Karpas-422 (cell line): ENCODE measurements around the gene RASL10B. TPM values are rescaled to one million over a fixed set of nuclear protein-coding genes. Genes with fewer than 3 reads are reported as not detected.

Experiments
- DNase-seq: peaks from one replicate; pipeline ENCODE4 v3.0.0-alpha.2; 2015
- H2AFZ ChIP-seq: fragments of 200-600 bp; sonication (generic); 2 replicates; pipeline ENCODE4 v1.6.1; 2014; ENCODE audit warnings: antibody characterized with exemption, low read length, mixed read lengths
- H3K27ac ChIP-seq: fragments of 200-600 bp; sonication (generic); 2 replicates; pipeline ENCODE4 v1.5.1; 2014; ENCODE audit warnings: mild to moderate bottlenecking, low read length, moderate library complexity
- H3K27me3 ChIP-seq: fragments of 200-600 bp; sonication (generic); 2 replicates; pipeline ENCODE4 v1.6.1; 2014; ENCODE audit warnings: low read length, mixed read lengths
- H3K36me3 ChIP-seq: fragments of 200-600 bp; sonication (generic); 2 replicates; pipeline ENCODE4 v1.6.1; 2014; ENCODE audit warnings: low read length, mixed read lengths; ENCODE audit not compliant: insufficient read depth
- H3K4me1 ChIP-seq: fragments of 200-600 bp; sonication (generic); 2 replicates; pipeline ENCODE4 v1.6.1; 2014; ENCODE audit warnings: mild to moderate bottlenecking, low read length, mixed read lengths
- H3K4me2 ChIP-seq: fragments of 200-600 bp; sonication (generic); 2 replicates; pipeline ENCODE4 v1.6.1; 2014; ENCODE audit warnings: low read length, low read depth, mild to moderate bottlenecking; ENCODE audit not compliant: poor library complexity, severe bottlenecking
- H3K4me3 ChIP-seq: fragments of 200-600 bp; sonication (generic); 2 replicates; pipeline ENCODE4 v1.5.1; 2014; ENCODE audit warnings: mild to moderate bottlenecking, antibody characterized with exemption, low read length, mixed read lengths
- H3K79me2 ChIP-seq: fragments of 200-600 bp; sonication (generic); 2 replicates; pipeline ENCODE4 v1.6.1; 2014; ENCODE audit warnings: mild to moderate bottlenecking, low read length, mixed read lengths
- H3K9ac ChIP-seq: fragments of 200-600 bp; sonication (generic); 2 replicates; pipeline ENCODE4 v1.6.0; 2014; ENCODE audit warnings: low read length
- H3K9me2 ChIP-seq: fragments of 200-600 bp; sonication (generic), shearing (Covaris generic); replicated peaks from 2 replicates; pipeline ENCODE4 v1.6.0; 2014; ENCODE audit warnings: mild to moderate bottlenecking, low read length, moderate library complexity; ENCODE audit not compliant: insufficient read depth
- H3K9me3 ChIP-seq: fragments of 300-700, 200-600 bp; sonication (generic); 2 replicates; pipeline ENCODE4 v1.6.1; 2014; ENCODE audit warnings: low read length, mixed read lengths
- H4K20me1 ChIP-seq: fragments of 200-600 bp; sonication (generic); 2 replicates; pipeline ENCODE4 v1.6.1; 2014; ENCODE audit warnings: mild to moderate bottlenecking, antibody characterized with exemption, low read length, low read depth; ENCODE audit not compliant: insufficient read depth
- total RNA-seq: library from RNA; depleted of rRNA; stranded (reverse); fragments of >200 nt; shearing (Covaris generic); gene quantifications from 2 replicates; pipeline ENCODE4 v1.2.3, GENCODE V29; 2014; ENCODE audit warnings: low replicate concordance

The RASL10B gene
- total RNA-seq, 1 experiment from 2014 or later = not detected

GRCh38 chr17:35730400-35731005, 936 bp upstream of the RASL10B start:
- no peak overlapping the region for H3K27ac ChIP-seq
- no peak overlapping the region for H3K4me3 ChIP-seq
- no peaks in the 10 kb centered on the region for H4K20me1 ChIP-seq
- no peaks in the 10 kb centered on the region for H3K79me2 ChIP-seq
- no peak for DNase-seq
- no peaks in the 10 kb centered on the region for H3K36me3 ChIP-seq
- H3K9me3 ChIP-seq = no peaks in the 10 kb centered on the region
- H3K9ac ChIP-seq = no peak overlapping the region
- H3K4me1 ChIP-seq = peaks cover 23% of the 10 kb centered on the region
- H2AFZ ChIP-seq = no peak overlapping the region
- H3K27me3 ChIP-seq = no peaks in the 10 kb centered on the region
- no peak overlapping the region for H3K4me2 ChIP-seq
- H3K9me2 ChIP-seq = no peaks in the 10 kb centered on the region

GRCh38 chr17:35731917-35732805, 722 bp downstream of the RASL10B start:
- Histone ChIP-seq H3K4me1 (peaks cover 6% of the 10 kb centered on the region), H3K9ac (no peak overlapping the region), H4K20me1 (no peaks in the 10 kb centered on the region), H3K27ac (no peak overlapping the region), H2AFZ (no peak overlapping the region), H3K9me2 (no peaks in the 10 kb centered on the region), H3K27me3 (no peaks in the 10 kb centered on the region), H3K36me3 (no peaks in the 10 kb centered on the region), H3K4me3 (no peak overlapping the region), H3K9me3 (no peaks in the 10 kb centered on the region), H3K79me2 (no peaks in the 10 kb centered on the region), H3K4me2 (no peak overlapping the region)
- DNase-seq = no peak

- H3K4me1 ChIP-seq = peaks cover under 1% of the 10 kb centered on the region
- H3K4me2 ChIP-seq = no peak overlapping the region
- no peak overlapping the region for H3K4me3 ChIP-seq
- no peaks in the 10 kb centered on the region for H3K79me2 ChIP-seq
- H3K36me3 ChIP-seq = no peaks in the 10 kb centered on the region
- H3K27me3 ChIP-seq = no peaks in the 10 kb centered on the region
- no peak for DNase-seq
- no peak overlapping the region for H2AFZ ChIP-seq
- no peak overlapping the region for H3K9ac ChIP-seq
- H3K9me2 ChIP-seq = no peaks in the 10 kb centered on the region
- no peaks in the 10 kb centered on the region for H4K20me1 ChIP-seq
- H3K9me3 ChIP-seq = no peaks in the 10 kb centered on the region
- no peak overlapping the region for H3K27ac ChIP-seq
These were observed 1.3 kb downstream of the RASL10B start for GRCh38 chr17:35732806-35733136.

- H4K20me1 ChIP-seq = no peaks in the 10 kb centered on the region
- no peak overlapping the region for H3K27ac ChIP-seq
- no peak for DNase-seq
- no peaks in the 10 kb centered on the region for H3K36me3 ChIP-seq
- H3K4me2 ChIP-seq = no peak overlapping the region
- H3K9me3 ChIP-seq = no peaks in the 10 kb centered on the region
- H3K4me1 ChIP-seq = no peaks in the 10 kb centered on the region
- no peaks in the 10 kb centered on the region for H3K79me2 ChIP-seq
- no peaks in the 10 kb centered on the region for H3K27me3 ChIP-seq
- H3K4me3 ChIP-seq = no peak overlapping the region
- H2AFZ ChIP-seq = no peak overlapping the region
- no peaks in the 10 kb centered on the region for H3K9me2 ChIP-seq
- H3K9ac ChIP-seq = no peak overlapping the region
These were observed 1.9 kb downstream of the RASL10B start for GRCh38 chr17:35733366-35733765.

GRCh38 chr17:35734396-35734795, 3.0 kb downstream of the RASL10B start:
- no peaks in the 10 kb centered on the region for H3K79me2 ChIP-seq
- H3K4me3 ChIP-seq = no peak overlapping the region
- no peaks in the 10 kb centered on the region for H3K9me2 ChIP-seq
- DNase-seq = no peak
- H3K9me3 ChIP-seq = no peaks in the 10 kb centered on the region
- H3K4me2 ChIP-seq = no peak overlapping the region
- H3K4me1 ChIP-seq = no peaks in the 10 kb centered on the region
- H3K27me3 ChIP-seq = no peaks in the 10 kb centered on the region
- H3K27ac ChIP-seq = no peak overlapping the region
- no peak overlapping the region for H2AFZ ChIP-seq
- no peaks in the 10 kb centered on the region for H3K36me3 ChIP-seq
- no peaks in the 10 kb centered on the region for H4K20me1 ChIP-seq
- no peak overlapping the region for H3K9ac ChIP-seq

GRCh38 chr17:35735036-35735805, 3.8 kb downstream of the RASL10B start:
- H3K36me3 ChIP-seq = no peaks in the 10 kb centered on the region
- no peak overlapping the region for H3K4me3 ChIP-seq
- H2AFZ ChIP-seq = no peak overlapping the region
- H3K4me2 ChIP-seq = no peak overlapping the region
- no peaks in the 10 kb centered on the region for H4K20me1 ChIP-seq
- no peaks in the 10 kb centered on the region for H3K27me3 ChIP-seq
- H3K4me1 ChIP-seq = no peaks in the 10 kb centered on the region
- no peak for DNase-seq
- H3K27ac ChIP-seq = no peak overlapping the region
- no peak overlapping the region for H3K9ac ChIP-seq
- H3K9me3 ChIP-seq = no peaks in the 10 kb centered on the region
- no peaks in the 10 kb centered on the region for H3K9me2 ChIP-seq
- no peaks in the 10 kb centered on the region for H3K79me2 ChIP-seq

GRCh38 chr17:35736236-35736635, 4.8 kb downstream of the RASL10B start:
- no peaks in the 10 kb centered on the region for H3K27me3 ChIP-seq
- H3K79me2 ChIP-seq = no peaks in the 10 kb centered on the region
- no peaks in the 10 kb centered on the region for H3K9me2 ChIP-seq
- H3K4me1 ChIP-seq = no peaks in the 10 kb centered on the region
- no peak overlapping the region for H3K27ac ChIP-seq
- H4K20me1 ChIP-seq = no peaks in the 10 kb centered on the region
- no peak overlapping the region for H3K4me3 ChIP-seq
- no peaks in the 10 kb centered on the region for H3K36me3 ChIP-seq
- no peak overlapping the region for H3K4me2 ChIP-seq
- H3K9me3 ChIP-seq = no peaks in the 10 kb centered on the region
- H3K9ac ChIP-seq = no peak overlapping the region
- DNase-seq = no peak
- no peak overlapping the region for H2AFZ ChIP-seq

GRCh38 chr17:35738519-35739133, 7.2 kb downstream of the RASL10B start:
- Histone ChIP-seq H3K79me2 (no peaks in the 10 kb centered on the region), H2AFZ (no peak overlapping the region), H3K4me3 (no peak overlapping the region), H3K9ac (no peak overlapping the region), H3K27me3 (no peaks in the 10 kb centered on the region), H3K9me2 (no peaks in the 10 kb centered on the region), H4K20me1 (0 out of 2 replicates have a peak, but pooled peaks cover 3% of the 10 kb centered on the region), H3K4me2 (no peak overlapping the region), H3K9me3 (no peaks in the 10 kb centered on the region), H3K4me1 (no peaks in the 10 kb centered on the region), H3K27ac (no peak overlapping the region), H3K36me3 (no peaks in the 10 kb centered on the region)
- DNase-seq = no peak
